ENCODE measurements around the gene ERI3. TPM values are rescaled to one million over a fixed set of nuclear protein-coding genes. Genes with fewer than 3 reads are reported as not detected.
A peak's percentile ranks its signal among the peaks of the same experiment; 100 is the strongest.

ERI3 gene
- total and polyA plus RNA-seq, 9 of the 15 experiments (the other 6 are each of a cell fraction or from before 2014, with no cell fraction given): 47.8 to 93.4 (median 67.2) TPM

- peak; percentile 17 for TF ChIP-seq RBM22 (IDR thresholded peaks at IDR 0.05; ENCODE audit: low read depth, low read length, poor library complexity, severe bottlenecking)
- TF ChIP-seq ZNF780A (CRISPR knock-in tag; IDR thresholded peaks at IDR 0.05): no peak
- TF ChIP-seq MNT (conservative IDR thresholded peaks at IDR 0.05): no peak
- TF ChIP-seq HMG20A (CRISPR knock-in tag; conservative IDR thresholded peaks at IDR 0.05): no peak
- TF ChIP-seq POLR2G (IDR thresholded peaks at IDR 0.05; ENCODE audit: low read depth, low read length): peak; percentile 48; the same call in 1 of the 2 replicates
- no peak for TF ChIP-seq ZBTB17 (CRISPR knock-in tag; IDR thresholded peaks at IDR 0.05)
- TF ChIP-seq KDM1A (IDR thresholded peaks at IDR 0.05): no peak
- no peak for TF ChIP-seq MTA2 (IDR thresholded peaks at IDR 0.05; ENCODE audit: low read depth)
- TF ChIP-seq ZBTB40 (IDR thresholded peaks at IDR 0.05): no peak
- TF ChIP-seq ZBTB40 (CRISPR knock-in tag; IDR thresholded peaks at IDR 0.05): no peak
Observed at GRCh38 chr1:44221769-44222168, 133.3 kb downstream of the ERI3 start (continued).
